Measurements from ENCODE around the gene POGZ. TPM values are rescaled to one million over a fixed set of nuclear protein-coding genes. Genes with fewer than 3 reads are reported as not detected.

Gene POGZ
- total and polyA plus RNA-seq, 3 experiments from 2014 or later, result 11.3 to 65.3 (median 60.1) TPM

- no peak overlapping the region for H3K4me3 Mint-ChIP-seq
- Histone ChIP-seq H3K27ac (ENCODE audit: low read depth, low read length) (no peak overlapping the region), H3K4me1 (ENCODE audit: insufficient read depth, low read length) (no peaks in the 10 kb centered on the region), H3K4me3 (ENCODE audit: low read length) (no peak overlapping the region), H3K9me3 (ENCODE audit: low read length) (no peaks in the 10 kb centered on the region), H3K36me3 (ENCODE audit: insufficient read depth, low read length) (no peaks in the 10 kb centered on the region), H3K27me3 (ENCODE audit: insufficient read depth, low read length, poor library complexity, severe bottlenecking) (no peaks in the 10 kb centered on the region)
- H3K27ac Mint-ChIP-seq, result no peak overlapping the region
- no peak for DNase-seq
- POLR2A ChIA-PET, result no interaction called here
- CTCF ChIA-PET, result no interaction called here
- H3K9me3 Mint-ChIP-seq, result peaks cover 2 to 6% (median 3%) of the 10 kb centered on the region in 5 donors
- no peaks in the 10 kb centered on the region for H3K4me1 Mint-ChIP-seq
- peaks cover 3 to 5% of the 10 kb centered on the region in 2 donors for H3K27me3 Mint-ChIP-seq
- H3K36me3 Mint-ChIP-seq, result peaks cover 0 to 5% (median 0%) of the 10 kb centered on the region in 3 donors
These were observed 26.5 kb upstream of the POGZ start for GRCh38 chr1:151485685-151486255.

GRCh38 chr1:151482017-151482416, 22.7 kb upstream of the POGZ start:
- Mint-ChIP-seq H3K4me3 (no peak overlapping the region), H3K27me3 (peaks cover 4 to 9% of the 10 kb centered on the region in 2 donors), H3K36me3 (peaks cover 0 to 5% (median 0%) of the 10 kb centered on the region in 3 donors), H3K4me1 (no peaks in the 10 kb centered on the region), H3K27ac (no peak overlapping the region), H3K9me3 (peaks cover 2 to 6% (median 3%) of the 10 kb centered on the region in 5 donors)
- no peak overlapping the region for H3K4me3 ChIP-seq (ENCODE audit: low read length)
- DNase-seq, result no peak
- H3K27me3 ChIP-seq (ENCODE audit: insufficient read depth, low read length, poor library complexity, severe bottlenecking), result no peaks in the 10 kb centered on the region
- no peaks in the 10 kb centered on the region for H3K9me3 ChIP-seq (ENCODE audit: low read length)
- ChIA-PET CTCF (interaction anchor here (1.1 kb wide), 1 partner anchor 83 kb away, joined by 3 read pairs; no protein-coding TSS in a partner anchor), POLR2A (interaction anchor here (0.6 kb wide), 1 partner anchor 282 kb away, joined by 9 read pairs; no protein-coding TSS in a partner anchor)
- H3K27ac ChIP-seq (ENCODE audit: low read depth, low read length), result no peak overlapping the region
- no peaks in the 10 kb centered on the region for H3K36me3 ChIP-seq (ENCODE audit: insufficient read depth, low read length)
- no peaks in the 10 kb centered on the region for H3K4me1 ChIP-seq (ENCODE audit: insufficient read depth, low read length)

- ChIA-PET CTCF (interaction anchor here (0.8 kb wide), 1 partner anchor 9 kb away, joined by 3 read pairs; no protein-coding TSS in a partner anchor), POLR2A (no interaction called here)
- peaks cover 9 to 11% of the 10 kb centered on the region in 2 donors for H3K27me3 Mint-ChIP-seq
These were observed 20.2 kb upstream of the POGZ start for GRCh38 chr1:151479462-151479861.

GRCh38 chr1:151478923-151479322, 19.6 kb upstream of the POGZ start:
- ChIA-PET POLR2A (no interaction called here), CTCF (no interaction called here)

More at GRCh38 chr1:151479462-151479861, 20.2 kb upstream of the POGZ start:
- Mint-ChIP-seq H3K36me3 (peaks cover 0 to 5% (median 0%) of the 10 kb centered on the region in 3 donors), H3K4me3 (no peak overlapping the region), H3K4me1 (no peaks in the 10 kb centered on the region), H3K27ac (no peak overlapping the region), H3K9me3 (peaks cover 2 to 6% (median 3%) of the 10 kb centered on the region in 5 donors)
- H3K4me1 ChIP-seq (ENCODE audit: insufficient read depth, low read length), result no peaks in the 10 kb centered on the region
- H3K36me3 ChIP-seq (ENCODE audit: insufficient read depth, low read length), result no peaks in the 10 kb centered on the region
- no peak overlapping the region for H3K4me3 ChIP-seq (ENCODE audit: low read length)
- no peak overlapping the region for H3K27ac ChIP-seq (ENCODE audit: low read depth, low read length)
- H3K27me3 ChIP-seq (ENCODE audit: insufficient read depth, low read length, poor library complexity, severe bottlenecking), result no peaks in the 10 kb centered on the region
- no peak for DNase-seq
- H3K9me3 ChIP-seq (ENCODE audit: low read length), result no peaks in the 10 kb centered on the region

GRCh38 chr1:151478140-151478812, 19.0 kb upstream of the POGZ start:
- H3K9me3 ChIP-seq (ENCODE audit: low read length), result no peaks in the 10 kb centered on the region
- H3K27me3 ChIP-seq (ENCODE audit: insufficient read depth, low read length, poor library complexity, severe bottlenecking), result no peaks in the 10 kb centered on the region
- Mint-ChIP-seq H3K9me3 (peaks cover 2 to 6% (median 3%) of the 10 kb centered on the region in 5 donors), H3K36me3 (peaks cover 0 to 5% (median 0%) of the 10 kb centered on the region in 3 donors), H3K4me3 (no peak overlapping the region), H3K4me1 (peaks cover 0 to 8% (median 6%) of the 10 kb centered on the region in 3 donors), H3K27me3 (peaks cover 9 to 11% of the 10 kb centered on the region in 2 donors), H3K27ac (no peak overlapping the region)
- POLR2A ChIA-PET, result no interaction called here
- no peaks in the 10 kb centered on the region for H3K4me1 ChIP-seq (ENCODE audit: insufficient read depth, low read length)
- CTCF ChIA-PET, result no interaction called here
- H3K4me3 ChIP-seq (ENCODE audit: low read length), result no peak overlapping the region
- H3K36me3 ChIP-seq (ENCODE audit: insufficient read depth, low read length), result no peaks in the 10 kb centered on the region
- H3K27ac ChIP-seq (ENCODE audit: low read depth, low read length), result no peak overlapping the region
- no peak for DNase-seq

More at GRCh38 chr1:151478923-151479322, 19.6 kb upstream of the POGZ start:
- Histone ChIP-seq H3K36me3 (ENCODE audit: insufficient read depth, low read length) (no peaks in the 10 kb centered on the region), H3K4me3 (ENCODE audit: low read length) (no peak overlapping the region), H3K27me3 (ENCODE audit: insufficient read depth, low read length, poor library complexity, severe bottlenecking) (no peaks in the 10 kb centered on the region), H3K27ac (ENCODE audit: low read depth, low read length) (no peak overlapping the region), H3K4me1 (ENCODE audit: insufficient read depth, low read length) (no peaks in the 10 kb centered on the region), H3K9me3 (ENCODE audit: low read length) (no peaks in the 10 kb centered on the region)
- Mint-ChIP-seq H3K27me3 (peaks cover 9 to 11% of the 10 kb centered on the region in 2 donors), H3K27ac (no peak overlapping the region), H3K4me3 (no peak overlapping the region), H3K9me3 (peaks cover 2 to 6% (median 3%) of the 10 kb centered on the region in 5 donors), H3K36me3 (peaks cover 0 to 5% (median 0%) of the 10 kb centered on the region in 3 donors), H3K4me1 (peaks cover 0 to 2% (median under 1%) of the 10 kb centered on the region in 3 donors)
- DNase-seq, result no peak

GRCh38 chr1:151477066-151477465, 17.8 kb upstream of the POGZ start:
- DNase-seq, result no peak
- Mint-ChIP-seq H3K9me3 (peaks cover 2 to 5% (median 2%) of the 10 kb centered on the region in 5 donors), H3K27me3 (peaks cover 9 to 11% of the 10 kb centered on the region in 2 donors), H3K4me1 (peaks cover 5 to 18% (median 13%) of the 10 kb centered on the region in 3 donors), H3K36me3 (peaks cover 0 to 4% (median 1%) of the 10 kb centered on the region in 3 donors), H3K27ac (no peak overlapping the region), H3K4me3 (no peak overlapping the region)
- CTCF ChIA-PET, result interaction anchor here (1.2 kb wide), 1 partner anchor 18 kb away, joined by 3 read pairs; no protein-coding TSS in a partner anchor
- Histone ChIP-seq H3K4me1 (ENCODE audit: insufficient read depth, low read length) (no peaks in the 10 kb centered on the region), H3K36me3 (ENCODE audit: insufficient read depth, low read length) (no peaks in the 10 kb centered on the region), H3K9me3 (ENCODE audit: low read length) (no peaks in the 10 kb centered on the region), H3K27me3 (ENCODE audit: insufficient read depth, low read length, poor library complexity, severe bottlenecking) (no peaks in the 10 kb centered on the region), H3K27ac (ENCODE audit: low read depth, low read length) (no peak overlapping the region), H3K4me3 (ENCODE audit: low read length) (no peak overlapping the region)
- POLR2A ChIA-PET, result no interaction called here

- Histone ChIP-seq H3K4me3 (ENCODE audit: low read length) (no peak overlapping the region), H3K4me1 (ENCODE audit: insufficient read depth, low read length) (no peaks in the 10 kb centered on the region), H3K36me3 (ENCODE audit: insufficient read depth, low read length) (no peaks in the 10 kb centered on the region), H3K9me3 (ENCODE audit: low read length) (no peaks in the 10 kb centered on the region), H3K27me3 (ENCODE audit: insufficient read depth, low read length, poor library complexity, severe bottlenecking) (no peaks in the 10 kb centered on the region), H3K27ac (ENCODE audit: low read depth, low read length) (no peak overlapping the region)
- DNase-seq, result no peak
- H3K36me3 Mint-ChIP-seq, result peaks cover 0 to 1% (median 0%) of the 10 kb centered on the region in 3 donors
- H3K27me3 Mint-ChIP-seq, result peaks cover 9% of the 10 kb centered on the region in 2 donors
- H3K9me3 Mint-ChIP-seq, result no peaks in the 10 kb centered on the region
- CTCF ChIA-PET, result no interaction called here
- no peak overlapping the region for H3K4me3 Mint-ChIP-seq
- peaks cover 5 to 18% (median 13%) of the 10 kb centered on the region in 3 donors for H3K4me1 Mint-ChIP-seq
- POLR2A ChIA-PET, result interaction anchor here (0.6 kb wide), 1 partner anchor 11 kb away, joined by 4 read pairs; no protein-coding TSS in a partner anchor
- H3K27ac Mint-ChIP-seq, result no peak overlapping the region
These were observed 16.8 kb upstream of the POGZ start for GRCh38 chr1:151476083-151476482.

- Histone ChIP-seq H3K27me3 (ENCODE audit: insufficient read depth, low read length, poor library complexity, severe bottlenecking) (no peaks in the 10 kb centered on the region), H3K4me3 (ENCODE audit: low read length) (no peak overlapping the region), H3K27ac (ENCODE audit: low read depth, low read length) (no peak overlapping the region), H3K36me3 (ENCODE audit: insufficient read depth, low read length) (no peaks in the 10 kb centered on the region), H3K9me3 (ENCODE audit: low read length) (no peaks in the 10 kb centered on the region), H3K4me1 (ENCODE audit: insufficient read depth, low read length) (no peaks in the 10 kb centered on the region)
- H3K9me3 Mint-ChIP-seq, result no peaks in the 10 kb centered on the region
- peaks cover 7 to 9% of the 10 kb centered on the region in 2 donors for H3K27me3 Mint-ChIP-seq
- H3K4me3 Mint-ChIP-seq, result no peak overlapping the region
- no peak for DNase-seq
- CTCF ChIA-PET, result interaction anchor here (1.4 to 2.2 kb wide), 3 partner anchors 10 to 31 kb away, joined by 4 to 6 read pairs (median 5); partner anchors contain the start of gene POGZ
- no peak overlapping the region for H3K27ac Mint-ChIP-seq
- POLR2A ChIA-PET, result no interaction called here
- H3K4me1 Mint-ChIP-seq, result peaks cover 5 to 18% (median 13%) of the 10 kb centered on the region in 3 donors
- peaks cover 0 to 1% (median 0%) of the 10 kb centered on the region in 3 donors for H3K36me3 Mint-ChIP-seq
These were observed 15.9 kb upstream of the POGZ start for GRCh38 chr1:151475175-151475574.

Data from CD8-positive, alpha-beta memory T cell (primary cell).